ENCODE results near the gene DTNBP1. TPM values are rescaled to one million over a fixed set of nuclear protein-coding genes. Genes with fewer than 3 reads are reported as not detected.

Gene DTNBP1
- total and polyA plus RNA-seq, 2 of the 4 experiments (the other 2 are of a cell fraction), result 4.8 to 18.7 TPM

DNA sequence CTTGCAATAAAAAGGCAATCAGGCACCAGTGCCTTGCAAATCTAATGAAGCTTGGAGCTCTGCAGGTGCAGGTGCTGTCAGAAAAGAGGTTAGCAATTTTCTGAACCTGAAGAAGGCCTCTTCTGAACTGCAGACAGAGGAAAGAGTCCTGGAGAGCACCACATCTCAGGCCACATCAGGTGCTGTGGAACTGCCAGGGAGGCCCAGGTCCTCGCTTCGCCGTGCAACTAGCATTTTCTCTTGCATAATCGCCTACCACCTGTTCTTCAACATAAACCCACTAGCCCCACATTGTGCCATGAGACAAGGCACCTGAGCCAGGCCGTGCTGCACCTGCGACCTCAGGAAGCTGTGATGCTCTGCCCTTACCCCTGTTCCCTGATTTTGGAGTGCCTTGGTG, 187.6 kb downstream of the DTNBP1 start:
- in situ Hi-C loops (cut with MboI; ENCODE audit: low sequenced_read_pairs), result no loop called here

More for the DNA sequence above, 187.6 kb downstream of the DTNBP1 start:
- Histone ChIP-seq H2BK15ac (ENCODE audit: low read depth, low read length) (0 out of 3 replicates have a peak overlapping the region, but pooled peaks have one; percentile 20), H3K4me3 (ENCODE audit: insufficient read depth, low read depth, low read length) (no peak overlapping the region), H4K5ac (ENCODE audit: low read depth, low read length) (no peak overlapping the region), H3K4ac (ENCODE audit: low read depth, low read length) (no peak overlapping the region), H3K27me3 (ENCODE audit: control insufficient read depth, insufficient read depth, low read length) (no peaks in the 10 kb centered on the region), H3K4me1 (ENCODE audit: control insufficient read depth, insufficient read depth, low read length) (peaks cover 33% of the 10 kb centered on the region), H2BK5ac (ENCODE audit: low read depth, low read length, poor library complexity, severe bottlenecking) (no peak overlapping the region), H2AFZ (replicated peaks; ENCODE audit: low read length, poor library complexity) (no peak overlapping the region), H2AK5ac (ENCODE audit: low read depth, low read length) (peak overlapping the region; percentile 44; the same call in 1 of the 2 replicates), H3K27ac (ENCODE audit: insufficient read depth, low read length) (no peak overlapping the region), H4K20me1 (ENCODE audit: insufficient read depth, low read length) (peaks cover 26% of the 10 kb centered on the region), H3K23ac (ENCODE audit: low read depth, low read length) (no peak overlapping the region), H3K9me3 (ENCODE audit: control insufficient read depth, insufficient read depth, low read length) (no peaks in the 10 kb centered on the region), H3K4me2 (ENCODE audit: low read depth, low read length) (no peak overlapping the region), H3K56ac (ENCODE audit: extremely low read depth, insufficient read depth, low read length) (no peak overlapping the region), H3K14ac (replicated peaks; ENCODE audit: low read depth, low read length) (0 out of 2 replicates have a peak overlapping the region, but pooled peaks have one; percentile 17), H2AK9ac (replicated peaks; ENCODE audit: low read depth, low read length, poor library complexity) (no peak overlapping the region), H3K9ac (ENCODE audit: low read depth, low read length) (no peak overlapping the region), H3K18ac (ENCODE audit: low read depth, low read length) (no peak overlapping the region; the same call in 1 of the 2 replicates), H3K79me1 (ENCODE audit: low read depth in 1 of 2, low read length in 2 of 2) (peaks cover 36 to 83% of the 10 kb centered on the region in 2 experiments), H2BK120ac (ENCODE audit: low read depth, low read length) (0 out of 2 replicates have a peak overlapping the region, but pooled peaks have one; percentile 4), H3K36me3 (ENCODE audit: control insufficient read depth, insufficient read depth, low read length) (peaks cover 13% of the 10 kb centered on the region), H2BK20ac (ENCODE audit: low read depth, low read length) (peak overlapping the region; percentile 11; the same call in 1 of the 2 replicates), H4K91ac (ENCODE audit: insufficient read depth, low read depth, low read length) (no peak overlapping the region), H4K8ac (ENCODE audit: low read depth in 2 of 2, low read length in 2 of 2) (no peak overlapping the region), H3K9me1 (ENCODE audit: insufficient read depth, low read length) (peaks cover 35% of the 10 kb centered on the region)
- ATAC-seq (ENCODE audit: low read depth) (no peak), DNase-seq (no peak)
- WGBS, 2 experiments (ENCODE audit: extremely low coverage in 2 of 2, insufficient read length in 1 of 2), result 71% methylated on average over 4 of the region's 6 CpGs; no CpG with 5 or more reads in 1 of the 2 experiments
- no TSS peak for BruUV-seq (replicated peaks)
- CTCF ChIA-PET, result no interaction called here
- dilution Hi-C loops (cut with HindIII; ENCODE audit: low sequenced_read_pairs, unreplicated experiment) (no loop called here), intact Hi-C loops (cut with micrococcal nuclease) (loop anchor here (10.0 kb wide), 1 partner anchor 410 kb away; no protein-coding TSS in a partner anchor)
- POLR2A ChIA-PET (ENCODE audit: unreplicated experiment), result no interaction called here
- TF ChIP-seq NFE2L2 (IDR thresholded peaks at IDR 0.05; ENCODE audit: low read depth, low read length), result no peak
- TF ChIP-seq MAZ (IDR thresholded peaks at IDR 0.05; ENCODE audit: borderline replicate concordance, low read depth, low read length), result no peak
